ENCODE results near the gene KATNAL1.

KATNAL1 gene

DNA sequence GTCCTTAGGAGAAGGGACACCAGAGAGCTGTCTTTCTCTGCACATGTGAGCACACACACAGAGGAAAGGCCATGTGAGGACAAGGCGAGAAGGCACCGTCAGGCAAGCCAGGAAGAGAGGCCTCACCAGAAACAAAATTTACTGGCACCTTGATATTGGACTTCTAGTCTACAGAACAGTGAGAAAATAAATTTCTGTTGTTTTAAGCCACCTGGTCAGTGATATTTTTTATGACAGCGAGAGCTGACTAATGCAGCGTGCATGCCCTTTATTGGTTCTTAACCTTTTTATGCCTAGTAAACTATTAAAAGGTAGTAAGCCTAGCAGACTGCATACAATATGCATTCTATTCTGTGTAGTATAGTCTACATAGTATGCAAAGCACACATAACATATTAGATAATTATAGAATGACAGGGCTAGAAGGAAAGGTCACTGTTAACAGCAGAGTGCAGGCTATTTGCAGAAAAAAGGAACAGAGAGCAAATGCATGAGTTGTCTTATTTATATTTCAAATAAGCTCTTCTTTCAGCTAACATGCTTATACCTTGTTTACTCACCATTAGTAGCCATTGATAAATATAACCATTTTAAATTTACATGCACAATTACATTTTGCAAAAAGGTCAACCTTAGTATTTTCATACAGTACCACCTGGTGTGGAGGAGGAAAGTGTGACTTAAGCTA, 25.2 kb upstream of the KATNAL1 start:
- ATAC-seq, result no peak
- no peak for DNase-seq

GRCh38 chr13:30331331-30331771, 24.0 kb upstream of the KATNAL1 start:
- DNase-seq (no peak), ATAC-seq (peak; percentile 55)

DNA sequence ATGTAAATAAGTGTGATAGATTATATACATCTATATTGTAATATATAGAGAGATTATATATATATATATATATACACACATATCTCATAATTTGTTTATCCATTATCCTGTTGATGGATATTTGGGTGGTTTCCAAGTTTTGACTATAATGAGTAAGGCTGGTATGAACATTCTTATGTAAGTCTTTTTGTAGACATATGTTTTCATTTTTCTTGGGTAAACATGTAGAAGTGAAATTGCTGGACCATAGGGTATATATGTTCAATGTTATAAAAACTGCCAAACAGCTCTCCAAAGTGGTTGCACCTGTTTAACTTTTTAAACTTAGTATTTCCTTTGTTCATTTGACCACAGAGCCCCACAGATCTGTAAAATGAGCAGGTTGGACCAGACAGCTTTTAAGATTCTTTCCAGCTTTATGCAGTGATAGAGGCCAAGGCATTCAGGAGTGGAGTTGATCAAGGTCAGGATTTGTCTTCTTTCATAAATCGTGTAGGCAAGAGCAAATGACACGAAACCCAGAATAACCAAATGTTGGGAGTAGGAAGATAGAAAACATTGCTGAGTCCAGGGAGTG, 21.7 kb upstream of the KATNAL1 start:
- ATAC-seq, result no peak
- DNase-seq, result no peak

DNA sequence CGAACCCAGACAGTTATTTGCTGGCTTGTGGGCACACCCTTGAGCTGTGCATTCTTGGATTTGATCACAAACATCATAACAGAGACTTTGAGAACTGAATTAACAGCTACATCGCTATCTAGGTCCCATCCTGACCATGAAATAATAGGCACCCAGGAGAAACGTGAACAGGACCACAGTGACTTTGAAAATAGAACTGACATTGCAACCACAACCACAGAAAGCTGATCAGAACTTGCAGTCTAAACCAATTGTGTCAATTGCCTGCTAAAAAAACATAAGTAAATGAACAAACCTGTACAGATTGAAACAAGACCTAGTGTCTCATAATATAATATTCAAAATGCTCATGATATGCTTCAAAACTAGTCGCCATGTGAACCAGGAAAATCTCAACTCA, 18.3 kb upstream of the KATNAL1 start:
- ATAC-seq (no peak), DNase-seq (no peak)

DNA sequence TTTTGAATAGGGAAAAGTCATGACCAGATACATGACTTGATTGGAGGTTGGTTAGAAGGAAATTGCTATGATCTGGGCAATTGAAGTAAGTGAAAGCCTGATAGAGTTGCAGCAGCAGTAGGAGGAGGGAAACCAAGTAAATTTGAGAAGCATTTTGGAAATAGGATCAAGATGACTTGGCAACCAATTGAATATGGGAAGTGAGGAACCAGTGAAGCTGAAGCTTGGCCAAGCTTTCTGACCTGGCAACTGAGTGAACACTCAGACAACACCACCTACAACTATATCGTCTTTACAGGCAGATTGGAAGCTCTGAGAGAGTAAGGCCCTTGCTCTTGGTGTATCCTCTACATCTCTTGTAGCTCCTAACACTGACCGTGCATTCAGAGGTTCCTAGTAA, 16.2 kb upstream of the KATNAL1 start:
- ATAC-seq (no peak), DNase-seq (no peak)

DNA sequence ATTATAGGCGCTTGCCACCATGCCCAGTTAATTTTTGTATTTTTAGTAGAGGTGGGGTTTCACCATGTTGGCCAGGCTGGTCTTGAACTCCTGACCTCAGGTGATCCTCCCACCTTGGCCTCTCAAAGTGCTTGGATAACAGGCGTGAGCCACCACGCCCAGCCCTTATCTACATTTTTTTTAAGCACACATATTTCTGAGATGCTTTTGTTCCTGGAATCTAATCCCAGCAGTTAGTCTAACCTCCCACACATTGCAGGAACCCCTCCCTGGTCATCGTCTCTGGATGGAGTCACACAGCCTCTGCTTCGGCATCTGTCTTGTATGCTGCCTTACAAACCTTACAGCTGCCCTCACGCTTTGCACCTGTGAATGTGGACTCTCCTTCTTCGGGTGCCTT, 15.1 kb upstream of the KATNAL1 start:
- no peak for ATAC-seq
- DNase-seq, result no peak

- ATAC-seq (no peak), DNase-seq (no peak)
Observed at GRCh38 chr13:30321256-30321655, 13.9 kb upstream of the KATNAL1 start.

DNA sequence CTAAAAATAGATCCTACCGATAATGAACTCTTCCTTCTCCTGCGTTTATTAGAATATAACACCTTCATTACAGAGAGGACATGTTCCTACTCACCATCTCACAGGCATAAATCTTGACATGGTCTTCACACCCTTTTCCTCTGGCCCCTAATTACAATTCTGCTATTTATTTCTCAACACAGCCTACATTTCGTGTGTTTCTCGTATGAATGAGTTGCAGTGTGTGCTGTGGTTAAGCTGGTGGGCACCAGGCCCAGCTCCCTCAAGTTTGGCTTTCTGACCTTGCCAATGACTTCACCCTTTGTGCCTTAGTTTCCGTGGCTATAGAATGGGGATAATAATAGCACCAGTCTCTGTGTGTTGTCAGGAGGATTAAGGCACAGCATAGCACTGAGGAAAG, 12.3 kb upstream of the KATNAL1 start:
- ATAC-seq, result no peak
- no peak for DNase-seq

GRCh38 chr13:30319130-30319529, 11.8 kb upstream of the KATNAL1 start:
- DNase-seq, result no peak
- no peak for ATAC-seq

GRCh38 chr13:30318026-30318425, 10.7 kb upstream of the KATNAL1 start:
- DNase-seq, result no peak
- no peak for ATAC-seq

- ATAC-seq (no peak), DNase-seq (no peak)
Observed at GRCh38 chr13:30314562-30314961, 7.2 kb upstream of the KATNAL1 start.

DNA sequence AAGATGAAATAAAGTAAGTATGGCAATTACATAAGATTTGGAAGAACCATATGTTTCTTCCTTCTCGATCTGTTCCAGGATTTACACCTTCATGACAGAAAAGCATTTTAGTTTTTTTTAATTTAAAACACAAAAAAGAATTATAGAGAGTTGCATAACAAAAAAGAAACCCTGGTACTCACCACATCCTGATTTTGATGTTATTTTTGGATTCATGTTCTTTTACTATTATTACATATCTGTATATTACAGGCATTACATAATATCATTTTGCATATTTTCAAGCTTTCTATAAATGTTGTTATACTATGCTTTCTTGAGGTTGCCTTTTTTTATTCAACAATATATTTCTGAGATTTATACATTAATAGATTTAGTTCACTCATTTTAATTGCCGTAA, 6.7 kb upstream of the KATNAL1 start:
- ATAC-seq (no peak), DNase-seq (no peak)

GRCh38 chr13:30313311-30313710, 6.0 kb upstream of the KATNAL1 start:
- ATAC-seq, result no peak
- no peak for DNase-seq

- DNase-seq (no peak), ATAC-seq (no peak)
Observed at GRCh38 chr13:30312904-30313303, 5.6 kb upstream of the KATNAL1 start.

DNA sequence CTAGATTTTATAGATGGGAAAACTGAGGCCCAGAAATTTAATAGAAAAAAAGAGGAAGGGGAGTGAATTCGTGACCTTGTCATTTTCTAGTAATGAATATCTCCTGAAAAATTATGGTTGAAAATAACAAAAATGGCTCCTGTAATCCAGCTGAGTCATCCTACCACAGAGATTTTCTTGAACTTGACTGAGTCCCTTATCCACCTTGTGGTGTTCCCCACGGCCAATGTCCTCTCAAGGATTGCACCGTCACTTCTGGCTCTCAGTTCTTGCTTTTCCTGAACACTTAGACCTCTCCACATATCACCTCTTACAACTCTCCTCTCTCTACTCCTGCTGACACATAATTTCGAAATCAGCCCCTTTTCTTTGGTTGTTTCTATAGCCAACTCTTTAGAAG, 1.2 kb upstream of the KATNAL1 start:
- no peak for ATAC-seq
- no peak for DNase-seq

DNA sequence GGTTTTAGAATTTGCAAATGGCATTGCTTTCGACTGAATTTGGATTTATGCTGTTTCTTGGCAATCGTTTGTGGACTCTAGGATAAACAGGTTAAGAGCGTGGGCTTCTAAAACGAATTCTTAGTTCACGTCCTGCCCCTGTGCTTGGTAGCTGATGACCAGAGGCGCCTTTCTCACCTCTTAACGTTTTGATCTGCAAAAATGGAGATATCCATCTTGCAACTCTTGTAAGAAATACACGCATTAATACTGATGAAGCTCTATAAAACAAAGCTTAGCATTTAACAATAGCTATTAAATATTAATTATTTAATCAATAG, 580 bp upstream of the KATNAL1 start:
- ATAC-seq (no peak), DNase-seq (no peak)

DNA sequence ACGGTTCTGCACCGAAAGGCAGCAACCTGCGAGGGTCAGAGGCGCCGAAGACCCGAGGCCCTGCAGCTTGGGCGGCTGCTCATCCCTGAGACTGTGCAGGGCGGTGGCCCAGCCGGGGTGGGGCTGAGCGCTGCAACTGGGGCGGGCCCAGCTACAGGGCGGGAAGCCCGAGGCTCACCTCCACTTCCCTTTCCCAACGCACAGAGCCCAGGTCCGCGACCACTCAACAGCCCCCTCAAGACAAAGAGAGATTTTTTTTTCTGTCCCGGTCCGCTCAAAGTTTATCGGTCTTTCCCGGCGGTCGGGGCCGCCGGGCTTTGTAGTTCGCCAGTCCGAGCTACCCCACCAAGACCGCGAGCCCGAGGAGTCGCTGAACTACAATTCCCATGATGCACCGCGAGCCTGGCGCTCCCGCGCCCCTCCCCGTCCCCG, 573 bp downstream of the KATNAL1 start:
- peak; percentile 95 for DNase-seq
- ATAC-seq, result peak; percentile 91

DNA sequence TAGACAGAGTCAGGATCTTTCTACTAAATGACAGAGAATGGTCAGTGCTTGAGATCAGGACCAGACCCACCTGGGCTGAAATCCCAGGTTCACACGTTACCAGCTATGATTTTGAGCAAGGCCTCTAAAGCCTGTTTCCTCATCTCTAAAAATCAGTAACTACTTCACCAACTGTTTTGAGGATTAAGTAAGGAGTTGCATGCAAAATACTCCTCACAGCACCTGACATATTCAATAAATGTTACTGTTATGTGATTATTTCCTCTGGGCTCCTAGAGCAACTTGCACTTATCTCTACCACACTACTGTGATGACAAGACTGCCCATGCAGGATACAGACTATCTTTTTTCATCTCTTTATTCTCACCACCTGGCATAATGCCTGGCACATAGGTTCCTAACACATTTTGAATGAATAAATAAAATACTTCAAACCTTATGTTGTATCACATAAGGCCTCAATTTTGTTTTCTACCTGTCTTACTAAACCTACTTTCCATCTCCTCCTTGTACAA, 1.8 kb downstream of the KATNAL1 start:
- DNase-seq (no peak), ATAC-seq (no peak)

DNA sequence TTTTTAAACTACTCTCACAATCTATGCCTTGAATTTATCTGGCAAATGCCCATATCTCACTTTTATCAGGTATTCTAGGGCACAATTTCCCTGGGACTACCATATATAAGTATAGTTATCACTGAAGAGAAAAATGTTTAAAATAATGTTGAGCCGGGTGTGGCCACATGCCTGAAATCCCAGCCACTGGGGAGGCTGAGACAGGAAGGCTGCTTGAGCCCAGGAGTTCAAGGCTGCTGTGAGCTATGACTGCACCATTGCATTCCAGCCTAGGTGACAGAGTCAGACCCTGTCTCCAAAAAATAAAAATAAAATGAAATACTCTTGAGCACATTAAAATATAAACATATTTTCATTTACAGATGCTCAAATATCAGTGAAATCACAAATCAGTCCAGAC, 4.1 kb downstream of the KATNAL1 start:
- ATAC-seq, result no peak

DNA sequence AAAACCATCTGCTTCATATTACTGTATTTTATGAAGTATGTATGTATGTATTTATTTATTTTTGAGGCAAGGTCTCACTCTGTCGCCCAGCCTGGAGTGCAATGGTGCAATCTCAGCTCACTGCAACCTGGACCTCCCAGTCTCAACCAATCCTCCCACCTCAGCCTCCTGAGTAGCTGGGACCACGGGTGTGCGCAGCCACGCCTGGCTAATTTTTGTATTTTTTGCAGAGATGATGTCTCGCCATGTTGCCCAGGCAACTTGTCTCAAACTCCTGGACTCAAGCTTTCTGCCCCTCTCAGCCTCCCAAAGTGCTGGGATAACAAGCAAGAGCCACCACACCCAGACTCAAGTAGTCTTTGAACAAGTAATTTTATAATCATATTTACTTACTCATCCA, 5.5 kb downstream of the KATNAL1 start:
- no peak for ATAC-seq
- no peak for DNase-seq

More for the DNA sequence above, 4.1 kb downstream of the KATNAL1 start:
- DNase-seq, result no peak

- ATAC-seq (no peak), DNase-seq (no peak)
Observed at GRCh38 chr13:30300596-30300995, 6.8 kb downstream of the KATNAL1 start.

- ATAC-seq, result no peak
- no peak for DNase-seq
Observed at GRCh38 chr13:30299786-30300185, 7.6 kb downstream of the KATNAL1 start.

DNA sequence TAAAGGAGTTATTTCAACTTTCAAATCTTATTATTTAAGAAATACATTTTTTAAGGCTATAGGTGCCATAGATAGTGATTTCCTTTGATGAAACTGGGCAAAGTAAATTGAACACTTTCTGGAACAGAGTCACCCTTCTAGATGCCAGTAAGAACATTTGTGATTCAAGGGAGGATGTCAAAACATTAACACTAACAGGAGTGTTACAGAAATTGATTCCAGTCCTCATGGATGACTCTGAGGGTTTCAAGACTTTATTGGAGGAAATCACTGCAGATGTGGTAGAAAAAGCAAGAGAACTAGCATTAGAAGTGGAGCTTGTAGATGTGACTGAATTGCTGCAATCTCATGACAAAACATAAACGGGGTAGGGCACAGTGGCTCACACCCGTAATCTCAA, 12.2 kb downstream of the KATNAL1 start:
- no peak for ATAC-seq

GRCh38 chr13:30294004-30294403, 13.3 kb downstream of the KATNAL1 start:
- DNase-seq, result no peak
- no peak for ATAC-seq

More for the DNA sequence above, 12.2 kb downstream of the KATNAL1 start:
- no peak for DNase-seq

Measured in stimulated activated naive CD8-positive, alpha-beta T cell treated with anti-CD3 and anti-CD28 coated beads, Interleukin-15, Interleukin-2, amounts not matched to agents 100 U/mL and 50 U/mL, for 24 hours (primary cell).